H1 (cell line): ENCODE data around the gene BSPH1. TPM values are rescaled to one million over a fixed set of nuclear protein-coding genes. Genes with fewer than 3 reads are reported as not detected.

Experiments
- CHD1 ChIP-seq: IDR thresholded peaks from 2 replicates; pipeline ENCODE4 v1.6.1; 2012; ENCODE audit warnings: low read depth, low read length, improper control_type of control experiment
- CHD7 ChIP-seq: fragments of 300-600 bp; sonication (generic); IDR thresholded peaks from 2 replicates; pipeline ENCODE4 v1.7.1; 2012; ENCODE audit warnings: low read length, moderate library complexity, mild to moderate bottlenecking, inconsistent platforms; ENCODE audit not compliant: insufficient replicate concordance
- EP300 ChIP-seq, 2 experiments: IDR thresholded peaks; 1 replicate in 1 of 2; 2 replicates in 1 of 2; pipeline ENCODE4 v1.6.1; 2011 to 2012; ENCODE audit warnings: low read depth in 2 of 2, low read length in 2 of 2, mild to moderate bottlenecking in 2 of 2, borderline replicate concordance in 1 of 2, inconsistent platforms in 1 of 2, moderate library complexity in 1 of 2
- EZH2 ChIP-seq: fragments of 200-600 bp; sonication (generic); IDR thresholded peaks from 2 replicates; pipeline ENCODE4 v1.7.1; 2012; ENCODE audit warnings: low read depth, mild to moderate bottlenecking, moderate library complexity, low read length, inconsistent platforms; ENCODE audit not compliant: severe bottlenecking
- NANOG ChIP-seq: IDR thresholded peaks from 2 replicates; pipeline ENCODE4 v1.6.1; 2011; ENCODE audit warnings: low read length, low read depth, mild to moderate bottlenecking, inconsistent platforms; ENCODE audit not compliant: insufficient read depth, poor library complexity, severe bottlenecking
- SP2 ChIP-seq: IDR thresholded peaks from 2 replicates; pipeline ENCODE4 v1.6.1; 2012; ENCODE audit warnings: mild to moderate bottlenecking, low read length, inconsistent platforms
- SUZ12 ChIP-seq: fragments of 200-600 bp; sonication (generic); IDR thresholded peaks from 2 replicates; pipeline ENCODE4 v1.6.1; 2012; ENCODE audit warnings: mild to moderate bottlenecking, inconsistent platforms, low read length, moderate library complexity, mixed read lengths
- polyA plus RNA-seq, 7 experiments: library from polyadenylated mRNA; depleted of rRNA in 3 of 7; stranded (reverse) in 5 of 7; unstranded in 2 of 7; fragments of >200 nt in 5 of 7; fragments of 200-250 nt in 2 of 7; gene quantifications; 1 replicate in 5 of 7; 2 replicates in 1 of 7; 4 replicates in 1 of 7; pipeline versions ENCODE4 v1.2.1 to v1.2.3, GENCODE V29; 2011 to 2013; ENCODE audit warnings: missing spikeins in 2 of 7, mixed read lengths in 2 of 7
- total RNA-seq: library from RNA; stranded (reverse); fragmentation: NEBNext Ultra II Directional; extraction: Animal tissue kit (Norgen Biotek cat#: 25700); gene quantifications from 2 replicates; pipeline ENCODE4 v1.2.1, GENCODE V29; 2021

BSPH1 gene
- total and polyA plus RNA-seq, 2 of the 8 experiments (the other 6 are each of a cell fraction or from before 2014, with no cell fraction given) = not detected

- TF ChIP-seq CHD7 (no peak), EZH2 (no peak), SUZ12 (no peak), EP300 (IDR thresholded peaks at IDR 0.05; ENCODE audit: borderline replicate concordance in 1 of 2, low read depth in 2 of 2, low read length in 2 of 2) (no peak), NANOG (no peak), SP2 (no peak), CHD1 (no peak)
- TF ChIP-seq, all 59 proteins: peak for 0
Observed at GRCh38 chr19:47991191-47991808, 670 bp downstream of the BSPH1 start (continued).
